NK-92 (cell line): Measurements from ENCODE around the gene CDY2A.
"Not testable (repeated sequence)": the region's sequence is repeated elsewhere in the genome, so short reads cannot be mapped to it uniquely, and the experiment has no call there.

Source experiments
- DNase-seq: peaks from one replicate; lab custom pipeline; 2025; ENCODE audit not compliant: unreplicated experiment; lab: John Stamatoyannopoulos, UW

CDY2A gene

GRCh38 chrY:18025487-18025886 is at the start of gene CDY2A:
CDY2A (plus strand) TSS chrY:18025787; CDS start chrY:18026115, 328 bp downstream.
- DNase-seq = not testable (repeated sequence)

- DNase-seq = not testable (repeated sequence)
These were observed 28.0 kb upstream of the CDY2A start for GRCh38 chrY:17997586-17997985.

- DNase-seq = not testable (repeated sequence)
These were observed 27.3 kb upstream of the CDY2A start for GRCh38 chrY:17998266-17998665.

GRCh38 chrY:18023897-18024296 is 1.7 kb upstream of the CDY2A start:
- not testable (repeated sequence) for DNase-seq

- DNase-seq = not testable (repeated sequence)
These were observed 3.3 kb downstream of the CDY2A start for GRCh38 chrY:18028845-18029244.

GRCh38 chrY:18030178-18030577 is 4.6 kb downstream of the CDY2A start:
- DNase-seq = not testable (repeated sequence)

- DNase-seq = not testable (repeated sequence)
These were observed 8.7 kb downstream of the CDY2A start for GRCh38 chrY:18034100-18034814.

GRCh38 chrY:18034864-18035263 is 9.3 kb downstream of the CDY2A start:
- not testable (repeated sequence) for DNase-seq

- not testable (repeated sequence) for DNase-seq
These were observed 19.4 kb downstream of the CDY2A start for GRCh38 chrY:18044990-18045389.

- not testable (repeated sequence) for DNase-seq
These were observed 22.8 kb downstream of the CDY2A start for GRCh38 chrY:18048149-18049040.

- not testable (repeated sequence) for DNase-seq
These were observed 23.5 kb downstream of the CDY2A start for GRCh38 chrY:18049061-18049460.

- DNase-seq = not testable (repeated sequence)
These were observed 30.9 kb downstream of the CDY2A start for GRCh38 chrY:18056473-18056872.

GRCh38 chrY:18073464-18073863 is 47.9 kb downstream of the CDY2A start:
- not testable (repeated sequence) for DNase-seq
